ENCODE measurements around the gene EPAS1.

EPAS1 gene

GRCh38 chr2:46296840-46297545 is at the start of gene EPAS1:
EPAS1 (plus strand) TSS chr2:46297407; CDS start chr2:46297912, 505 bp downstream.
- peak; percentile 75 for DNase-seq

GRCh38 chr2:46248171-46248570 is 49.0 kb upstream of the EPAS1 start:
- DNase-seq = no peak

- no peak for DNase-seq
Observed at GRCh38 chr2:46249654-46250053, 47.6 kb upstream of the EPAS1 start.

DNA sequence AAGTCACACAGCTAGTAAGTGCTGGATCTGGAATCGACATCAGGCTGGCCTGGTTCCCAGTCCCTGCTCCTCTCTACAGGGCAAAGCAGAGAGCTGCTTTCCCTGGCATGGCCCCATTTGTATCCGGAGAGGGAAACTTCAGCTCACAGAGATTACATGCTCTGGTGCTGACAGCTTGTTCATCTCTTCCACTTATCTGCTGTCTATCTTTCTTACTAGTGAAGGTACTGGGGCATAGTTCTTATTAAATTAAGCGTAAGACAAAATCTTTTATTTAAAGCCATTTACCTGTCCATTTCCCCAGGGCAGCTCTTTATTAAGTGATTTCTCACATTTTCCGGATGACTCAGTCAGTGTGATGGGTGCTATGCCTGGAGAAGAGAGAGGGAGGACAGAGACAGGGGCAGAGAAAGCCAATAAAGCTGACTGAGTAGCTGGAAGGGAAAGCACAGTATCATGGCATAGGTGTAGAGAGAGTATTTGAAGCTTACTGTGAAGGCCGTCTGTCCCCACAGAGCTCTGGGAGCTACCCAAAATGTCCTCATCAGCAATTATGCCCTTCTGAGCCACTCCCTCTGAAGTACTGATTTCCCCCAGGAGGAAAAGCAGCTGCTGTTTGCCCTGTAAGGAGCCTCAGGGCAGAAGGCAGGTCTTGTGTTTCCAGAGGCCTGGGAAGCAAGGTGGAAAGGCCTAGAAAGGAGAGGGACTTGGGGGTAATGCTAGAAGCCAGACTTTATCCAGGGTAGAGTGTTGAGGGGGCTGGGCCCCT is 44.1 kb upstream of the EPAS1 start:
- no peak for DNase-seq

DNA sequence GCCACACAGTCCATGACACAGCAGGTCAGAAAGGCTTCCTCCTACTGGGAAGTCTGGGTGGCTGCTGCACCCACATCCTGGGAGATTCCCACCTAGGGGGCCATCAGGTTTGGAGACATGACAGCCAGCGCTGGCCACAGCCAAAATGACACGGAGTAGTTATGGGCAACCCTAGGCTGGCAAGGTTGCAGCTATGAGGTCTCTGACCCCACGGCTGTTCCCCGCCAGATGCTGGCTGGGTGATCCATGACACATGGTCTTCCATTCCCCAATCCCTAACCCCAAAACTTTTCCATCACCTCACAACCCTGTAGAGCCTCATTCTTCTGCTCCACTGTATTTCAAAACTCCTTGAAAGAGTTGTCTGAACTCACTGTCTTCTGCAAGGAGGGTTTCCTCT is 42.7 kb upstream of the EPAS1 start:
- DNase-seq = no peak

DNA sequence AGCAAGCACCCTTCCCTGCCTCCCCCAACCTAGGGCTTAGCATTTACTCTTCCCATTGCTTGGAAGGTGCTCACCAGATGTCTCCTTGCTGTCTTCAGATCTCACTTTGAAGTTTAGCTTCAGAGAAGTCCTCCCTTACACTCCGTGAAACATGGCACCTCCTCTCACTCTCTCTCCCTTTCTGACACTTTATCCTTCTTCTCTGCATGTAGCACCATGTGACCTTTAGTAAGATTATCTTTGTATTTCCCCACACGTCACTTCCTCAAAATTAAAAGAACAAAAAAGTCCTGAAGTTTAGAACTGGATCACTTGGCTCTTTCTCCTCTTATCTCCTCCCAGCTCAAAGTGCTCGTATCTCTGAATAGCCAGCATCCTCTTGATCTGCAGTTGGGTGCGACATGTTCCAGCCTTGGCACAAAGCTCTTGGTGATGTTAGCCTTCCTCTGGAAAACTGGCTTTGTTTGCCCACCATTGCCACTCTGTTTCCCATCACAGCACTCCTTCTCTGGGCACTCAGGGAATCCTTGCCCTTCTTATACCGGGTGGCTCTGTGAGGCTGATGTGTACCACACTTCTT is 40.6 kb upstream of the EPAS1 start:
- no peak for DNase-seq

- DNase-seq = no peak
Observed at GRCh38 chr2:46257476-46257875, 39.7 kb upstream of the EPAS1 start.

DNA sequence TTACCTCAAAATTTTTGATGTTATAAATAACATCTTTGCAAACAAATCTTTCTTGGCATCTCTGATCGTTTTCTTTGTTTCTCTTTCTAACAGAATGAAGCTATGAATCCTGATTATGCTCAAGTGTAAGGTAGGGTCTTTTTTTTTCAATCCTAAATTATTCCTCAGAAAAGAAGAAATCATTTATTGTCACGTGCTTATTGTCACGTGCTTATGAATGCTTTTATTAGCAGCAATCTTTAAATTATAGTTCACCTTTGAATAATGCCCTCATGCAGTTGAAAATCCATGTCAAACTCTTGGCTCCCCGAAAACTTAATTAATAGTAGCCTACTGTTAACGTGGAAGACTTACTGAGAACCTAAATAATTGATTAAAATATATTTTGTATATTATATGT is 39.2 kb upstream of the EPAS1 start:
- DNase-seq = no peak

DNA sequence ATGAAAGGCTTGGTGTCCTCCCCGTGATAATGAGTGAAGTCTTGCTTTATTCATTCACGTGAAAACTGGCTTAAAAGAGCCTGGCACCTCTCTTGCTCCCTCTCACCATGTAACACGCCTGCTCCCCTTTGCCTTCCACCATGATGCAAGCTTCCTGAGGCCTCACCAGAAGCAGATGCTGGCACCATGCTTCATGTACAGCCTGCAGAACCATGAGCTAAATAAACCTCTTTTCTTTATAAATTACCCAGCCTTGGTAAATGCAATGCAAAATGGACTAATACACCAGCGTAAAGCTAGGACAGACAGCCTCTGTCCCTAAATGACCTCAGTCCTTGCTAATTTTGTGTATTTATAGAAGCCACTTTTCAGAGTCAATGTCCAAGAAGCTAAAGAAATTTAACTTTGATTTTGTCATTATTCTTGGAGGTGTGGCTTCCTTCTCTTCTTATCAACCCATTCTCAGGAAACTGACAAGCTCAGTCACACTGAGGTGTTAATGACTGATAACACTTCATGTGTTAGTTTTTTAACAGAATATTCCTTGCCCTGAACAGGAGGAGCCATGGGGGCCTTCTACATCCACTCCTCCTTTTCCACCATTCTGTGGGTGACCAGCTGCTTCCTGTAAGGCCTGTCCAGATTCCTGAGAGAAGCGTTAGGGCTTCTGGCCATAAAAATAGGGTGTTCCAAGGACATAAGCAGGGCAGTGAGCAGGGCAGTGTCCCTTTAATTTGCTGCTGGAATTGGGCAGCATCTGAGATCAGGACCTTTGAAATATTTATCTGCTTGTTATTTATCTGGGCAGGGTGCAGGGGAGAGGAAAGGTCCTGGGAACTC is 38.0 kb upstream of the EPAS1 start:
- no peak for DNase-seq

GRCh38 chr2:46259777-46260168 is 37.4 kb upstream of the EPAS1 start:
- DNase-seq = no peak

DNA sequence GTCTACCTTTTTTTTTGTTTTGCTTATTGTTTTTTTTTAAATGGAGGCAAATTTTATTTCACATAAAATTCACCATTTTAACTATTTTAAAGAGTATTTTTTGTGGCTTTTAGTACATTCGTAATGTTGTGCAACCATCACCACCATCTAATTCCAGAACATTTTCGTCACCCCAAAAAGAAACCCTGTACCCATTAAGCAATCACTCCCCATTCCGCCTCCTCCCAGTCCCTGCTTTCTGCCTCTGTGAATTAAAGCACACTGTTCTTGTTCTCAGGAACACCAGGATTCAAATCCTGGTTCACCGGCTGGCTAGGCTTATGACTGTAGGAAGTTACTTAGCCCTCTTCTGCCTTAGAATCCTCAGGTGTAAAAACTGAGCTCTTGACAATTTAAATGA is 36.9 kb upstream of the EPAS1 start:
- no peak for DNase-seq

- DNase-seq = no peak
Observed at GRCh38 chr2:46262248-46262938, 34.8 kb upstream of the EPAS1 start.

- DNase-seq = no peak
Observed at GRCh38 chr2:46263347-46263746, 33.9 kb upstream of the EPAS1 start.

DNA sequence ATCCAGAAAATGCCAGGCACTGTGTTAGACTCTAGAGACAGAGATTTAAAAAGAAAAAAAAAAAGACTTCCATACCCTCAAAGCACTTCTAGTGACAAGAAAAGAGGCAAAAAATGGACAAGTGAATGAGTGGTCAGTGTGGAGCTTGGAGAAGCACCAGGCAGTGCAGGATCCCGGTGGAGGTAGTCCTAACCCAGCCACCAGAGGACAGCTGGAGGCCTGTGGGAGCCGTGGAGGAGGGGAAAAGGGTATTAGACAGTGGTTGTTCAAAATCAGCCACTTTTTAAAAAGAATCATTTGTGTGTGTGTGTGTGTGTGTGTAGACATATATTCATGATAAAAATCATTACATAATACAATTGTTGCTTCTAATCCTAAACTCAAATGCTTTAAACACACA is 32.8 kb upstream of the EPAS1 start:
- DNase-seq = no peak

- DNase-seq = no peak
Observed at GRCh38 chr2:46266134-46266533, 31.1 kb upstream of the EPAS1 start.

DNA sequence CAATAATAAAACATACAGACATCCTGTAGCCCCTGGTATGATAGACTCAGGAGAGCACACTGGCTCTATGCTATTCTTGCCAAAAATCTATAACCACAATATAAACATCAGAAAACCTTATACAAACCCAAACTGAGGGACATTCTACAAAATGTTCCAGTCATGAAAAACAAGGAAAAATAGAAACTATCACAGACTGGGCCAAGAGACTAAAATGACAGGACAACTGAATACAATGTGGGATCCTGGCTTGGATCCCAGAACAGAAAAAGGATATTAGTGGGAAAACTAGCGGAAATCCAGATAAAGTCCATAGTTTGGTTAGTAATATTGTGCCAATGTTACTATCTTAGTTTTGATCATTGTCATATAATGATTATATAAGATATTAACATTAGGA is 29.6 kb upstream of the EPAS1 start:
- DNase-seq = no peak

DNA sequence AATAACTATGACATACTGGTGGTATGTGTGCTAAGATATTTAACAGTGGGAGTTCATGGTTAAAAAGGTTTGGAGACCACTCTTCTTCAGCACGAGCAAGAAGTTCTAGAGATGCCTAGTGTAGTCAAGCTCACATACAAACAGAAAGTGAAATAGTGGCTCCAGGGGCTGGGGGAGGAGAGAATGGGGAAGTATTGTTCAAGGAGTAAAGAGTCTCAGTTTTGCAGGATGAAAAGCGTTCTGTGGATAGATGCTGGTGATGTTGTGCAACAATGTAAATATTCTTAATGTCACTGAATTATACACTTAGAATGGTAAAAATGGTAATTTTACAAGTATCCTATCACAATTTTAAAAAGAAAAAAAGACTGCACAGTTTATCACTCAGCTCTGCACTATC is 29.0 kb upstream of the EPAS1 start:
- DNase-seq = no peak

GRCh38 chr2:46269001-46269400 is 28.2 kb upstream of the EPAS1 start:
- DNase-seq = no peak

DNA sequence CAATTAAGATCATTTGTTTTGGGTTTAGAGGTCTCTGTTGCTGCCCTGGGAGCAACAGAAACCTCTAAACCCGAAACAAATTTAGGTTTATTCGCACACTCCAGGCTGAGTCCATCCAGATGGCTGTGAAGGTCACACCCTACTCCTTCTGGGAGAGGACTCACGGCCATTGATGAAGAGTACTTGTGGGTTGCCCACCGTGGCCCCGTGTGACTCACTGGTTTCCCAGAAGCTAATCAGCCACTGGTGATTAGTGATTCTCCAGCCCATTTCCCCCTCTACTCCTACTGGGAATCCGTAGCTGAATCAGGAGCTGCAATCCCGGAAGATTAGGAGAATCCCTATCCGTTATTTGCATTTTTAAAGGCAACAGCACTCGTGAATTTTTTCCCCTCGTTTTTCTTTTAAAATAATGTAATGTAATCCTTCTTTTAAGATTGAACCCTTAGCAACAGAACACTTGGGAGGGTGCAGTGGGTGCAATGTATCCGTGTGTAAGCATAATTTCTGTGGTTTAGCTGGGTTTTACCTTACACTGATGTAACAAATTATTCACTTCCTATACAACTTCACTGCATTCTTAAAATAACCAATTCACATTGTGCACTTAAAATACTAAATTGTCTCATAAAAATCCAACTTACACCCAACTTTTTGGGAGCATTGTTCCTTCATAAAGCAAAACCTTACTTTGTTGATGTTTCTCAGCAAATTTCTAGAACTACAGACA is 27.5 kb upstream of the EPAS1 start:
- no peak for DNase-seq

DNA sequence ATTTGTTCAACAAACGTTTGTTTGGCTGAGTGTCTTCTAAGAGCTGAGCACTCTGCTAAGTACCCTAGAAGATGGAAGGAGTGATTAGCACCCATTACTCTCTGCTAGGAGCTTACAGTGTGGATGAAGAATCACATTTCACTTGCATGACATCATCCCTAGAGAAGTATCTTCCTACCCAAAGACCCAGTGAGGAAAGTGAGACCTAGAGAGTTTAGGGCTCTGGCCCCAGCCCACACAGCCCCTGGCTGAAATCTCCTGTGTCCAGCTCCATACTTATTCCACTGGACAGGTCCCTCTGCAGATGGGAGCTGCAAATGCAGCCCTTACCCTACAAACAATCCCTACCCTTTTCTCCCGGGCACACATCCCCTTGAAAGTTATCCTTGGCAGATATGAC is 26.8 kb upstream of the EPAS1 start:
- no peak for DNase-seq

DNA sequence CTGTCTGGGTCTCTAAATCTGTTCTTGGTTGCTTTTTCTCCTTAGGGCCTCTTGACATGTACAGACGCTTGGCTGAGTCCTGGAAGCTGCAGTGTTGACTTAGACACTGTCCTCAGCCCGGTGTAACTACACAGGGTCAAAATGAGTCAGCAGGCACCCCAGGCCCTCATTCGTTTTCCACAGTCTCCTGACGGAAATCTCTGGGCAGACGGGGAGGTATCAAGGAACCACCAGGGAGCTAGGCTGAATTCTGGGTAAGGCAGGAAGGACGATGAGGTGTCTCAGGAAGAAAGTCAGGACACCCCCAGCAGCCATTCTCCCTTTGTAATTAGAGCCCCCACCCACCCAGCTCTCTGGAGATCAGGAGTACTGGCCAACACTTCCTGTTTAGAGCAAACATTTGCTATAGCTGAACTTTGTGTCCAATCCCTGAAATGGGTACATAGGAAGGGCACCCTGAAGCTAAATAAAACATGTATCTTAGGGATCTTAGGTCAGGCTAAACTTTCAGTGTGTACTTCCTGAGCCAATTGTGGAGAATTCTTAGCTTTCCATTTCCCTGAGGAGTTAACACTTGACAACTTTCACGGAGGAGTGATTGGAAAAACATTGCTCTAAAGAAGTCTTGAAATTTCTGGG is 23.9 kb upstream of the EPAS1 start:
- no peak for DNase-seq

Measured in T1000 (cell line).